Common myeloid progenitor, CD34-positive (primary cell): ENCODE measurements around the gene SLC6A20.

Experiments
- CTCF ChIA-PET: fragments of 350-600 bp; sonication (Branson Sonifier 250); formaldehyde crosslinking; loops from one replicate; lab custom pipeline; 2021; ENCODE audit warnings: antibody characterized with exemption; lab: Charles Lee
- POLR2A ChIA-PET: fragments of 350-600 bp; sonication (Branson Sonifier 250); formaldehyde crosslinking; loops from one replicate; lab custom pipeline; 2021; ENCODE audit warnings: antibody characterized with exemption; lab: Charles Lee
- DNase-seq, 3 donors: peaks; one replicate each; pipeline versions ENCODE4 v3.0.0 to v3.0.0-alpha.2; 2013
- H3K27ac ChIP-seq, 2 experiments: 1 replicate in 1 of 2; 2 replicates in 1 of 2; pipeline ENCODE4 v1.7.0; 2013; ENCODE audit warnings: inconsistent platforms in 2 of 2, low read length in 2 of 2, mild to moderate bottlenecking in 2 of 2, low read depth in 1 of 2, moderate library complexity in 1 of 2; ENCODE audit not compliant: severe bottlenecking in 2 of 2, insufficient read depth in 1 of 2, poor library complexity in 1 of 2
- H3K27me3 ChIP-seq, 5 experiments: replicated peaks in 2 of 5; 1 replicate in 3 of 5; 2 replicates in 2 of 5; pipeline versions ENCODE4 v1.6.1 to v1.7.0; 2013; ENCODE audit warnings: low read length in 4 of 5, mild to moderate bottlenecking in 2 of 5, moderate library complexity in 2 of 5, inconsistent platforms in 1 of 5; ENCODE audit not compliant: insufficient read depth in 5 of 5, control insufficient read depth in 4 of 5
- H3K36me3 ChIP-seq, 4 experiments: 1 replicate in 2 of 4; 2 replicates in 2 of 4; pipeline versions ENCODE4 v1.6.1 to v1.7.0; 2013; ENCODE audit warnings: low read length in 3 of 4, control low read depth in 1 of 4, mild to moderate bottlenecking in 1 of 4; ENCODE audit not compliant: control insufficient read depth in 4 of 4, insufficient read depth in 4 of 4
- H3K4me1 ChIP-seq, 4 experiments: 1 replicate in 3 of 4; 2 replicates in 1 of 4; pipeline versions ENCODE4 v1.6.1 to v1.7.1; 2013; ENCODE audit warnings: low read length in 3 of 4, mild to moderate bottlenecking in 3 of 4, control low read depth in 1 of 4, inconsistent platforms in 1 of 4, moderate library complexity in 1 of 4; ENCODE audit not compliant: control insufficient read depth in 4 of 4, insufficient read depth in 4 of 4; ENCODE audit errors: control extremely low read depth in 1 of 4
- H3K4me3 ChIP-seq, 7 experiments: 1 replicate in 4 of 7; 2 replicates in 3 of 7; pipeline versions ENCODE4 v1.5.1 to v1.7.0; 2013; ENCODE audit warnings: mild to moderate bottlenecking in 7 of 7, low read length in 6 of 7, moderate library complexity in 6 of 7, inconsistent platforms in 2 of 7, low read depth in 2 of 7, control low read depth in 1 of 7; ENCODE audit not compliant: insufficient read depth in 4 of 7, control insufficient read depth in 1 of 7; ENCODE audit errors: extremely low read depth in 1 of 7
- H3K9me3 ChIP-seq, 5 experiments: 1 replicate in 4 of 5; 2 replicates in 1 of 5; pipeline versions ENCODE4 v1.6.1 to v1.7.1; 2013; ENCODE audit warnings: low read length in 4 of 5, mild to moderate bottlenecking in 2 of 5, inconsistent platforms in 1 of 5, low read depth in 1 of 5, moderate library complexity in 1 of 5; ENCODE audit not compliant: control insufficient read depth in 4 of 5, insufficient read depth in 2 of 5; ENCODE audit errors: control extremely low read depth in 1 of 5
- WGBS: methylation state at CpG from one replicate; pipeline ENCODE4 v1.1.5; 2013; ENCODE audit not compliant: insufficient coverage; 5-methylcytosine and 5-hydroxymethylcytosine counted together

SLC6A20 gene

GRCh38 chr3:45817831-45818522 is 21.6 kb upstream of the SLC6A20 start:
- POLR2A ChIA-PET = no interaction called here
- H3K27ac ChIP-seq = no peak overlapping the region
- WGBS = 83% methylated on average over 3 of the region's 4 CpGs
- no peak for DNase-seq
- no peaks in the 10 kb centered on the region for H3K4me1 ChIP-seq
- no peak overlapping the region for H3K4me3 ChIP-seq
- peaks cover 7 to 25% (median 10%) of the 10 kb centered on the region in 4 experiments for H3K36me3 ChIP-seq
- no peaks in the 10 kb centered on the region for H3K27me3 ChIP-seq
- CTCF ChIA-PET = interaction anchor here (0.5 to 1.2 kb wide), 2 partner anchors 102 to 307 kb away, joined by 3 read pairs; no protein-coding TSS in a partner anchor
- peaks cover 0 to 7% (median 2%) of the 10 kb centered on the region in 5 experiments for H3K9me3 ChIP-seq

GRCh38 chr3:45816544-45816943 is 20.2 kb upstream of the SLC6A20 start:
- no peak for DNase-seq
- no peak overlapping the region for H3K4me3 ChIP-seq
- H3K36me3 ChIP-seq = peaks cover 6 to 13% (median 7%) of the 10 kb centered on the region in 4 experiments
- H3K27ac ChIP-seq = no peak overlapping the region
- POLR2A ChIA-PET = no interaction called here
- H3K9me3 ChIP-seq = peaks cover 0 to 7% (median 2%) of the 10 kb centered on the region in 5 experiments
- no peaks in the 10 kb centered on the region for H3K4me1 ChIP-seq
- 100% methylated on average over 3 of the region's 3 CpGs for WGBS
- CTCF ChIA-PET = no interaction called here
- no peaks in the 10 kb centered on the region for H3K27me3 ChIP-seq

- H3K27ac ChIP-seq = no peak overlapping the region
- POLR2A ChIA-PET = no interaction called here
Measured at GRCh38 chr3:45814322-45814721, 18.0 kb upstream of the SLC6A20 start.

GRCh38 chr3:45807681-45808540 is 11.6 kb upstream of the SLC6A20 start:
- H3K27me3 ChIP-seq = no peaks in the 10 kb centered on the region
- DNase-seq = no peak
- H3K27ac ChIP-seq = no peak overlapping the region
- WGBS = 87% methylated on average over 10 of the region's 10 CpGs
- ChIA-PET CTCF (no interaction called here), POLR2A (interaction anchor here (0.6 kb wide), 1 partner anchor 90 kb away, joined by 3 read pairs; no protein-coding TSS in a partner anchor)
- no peak overlapping the region for H3K4me3 ChIP-seq
- peaks cover 0 to 2% (median 0%) of the 10 kb centered on the region in 5 experiments for H3K9me3 ChIP-seq
- no peaks in the 10 kb centered on the region for H3K36me3 ChIP-seq
- H3K4me1 ChIP-seq = peaks cover 0 to 3% (median 1%) of the 10 kb centered on the region in 4 experiments

More at GRCh38 chr3:45814322-45814721, 18.0 kb upstream of the SLC6A20 start:
- DNase-seq = no peak
- Histone ChIP-seq H3K9me3 (peaks cover 0 to 7% (median 2%) of the 10 kb centered on the region in 5 experiments), H3K27me3 (no peaks in the 10 kb centered on the region), H3K4me1 (no peaks in the 10 kb centered on the region), H3K36me3 (peaks cover 0 to 7% (median 5%) of the 10 kb centered on the region in 4 experiments), H3K4me3 (no peak overlapping the region)
- 97% methylated on average over 4 of the region's 4 CpGs for WGBS
- CTCF ChIA-PET = interaction anchor here (1.4 kb wide), 1 partner anchor 10 kb away, joined by 3 read pairs; no protein-coding TSS in a partner anchor

- WGBS = 100% methylated on average over 3 of the region's 3 CpGs
- POLR2A ChIA-PET = no interaction called here
- H3K27ac ChIP-seq = no peak overlapping the region
Measured at GRCh38 chr3:45807133-45807532, 10.8 kb upstream of the SLC6A20 start.

GRCh38 chr3:45806072-45806471 is 9.7 kb upstream of the SLC6A20 start:
- WGBS = 100% methylated on average over 2 of the region's 3 CpGs
- ChIA-PET CTCF (no interaction called here), POLR2A (no interaction called here)
- H3K27me3 ChIP-seq = no peaks in the 10 kb centered on the region
- H3K27ac ChIP-seq = no peak overlapping the region
- H3K4me3 ChIP-seq = no peak overlapping the region
- H3K36me3 ChIP-seq = no peaks in the 10 kb centered on the region
- H3K9me3 ChIP-seq = peaks cover 0 to 2% (median 0%) of the 10 kb centered on the region in 5 experiments
- peaks cover 0 to 3% (median 1%) of the 10 kb centered on the region in 4 experiments for H3K4me1 ChIP-seq
- no peak for DNase-seq

More at GRCh38 chr3:45807133-45807532, 10.8 kb upstream of the SLC6A20 start:
- no peak for DNase-seq
- CTCF ChIA-PET = no interaction called here
- Histone ChIP-seq H3K36me3 (no peaks in the 10 kb centered on the region), H3K4me1 (peaks cover 0 to 3% (median 1%) of the 10 kb centered on the region in 4 experiments), H3K9me3 (peaks cover 0 to 2% (median 0%) of the 10 kb centered on the region in 5 experiments), H3K27me3 (no peaks in the 10 kb centered on the region), H3K4me3 (no peak overlapping the region)
